ENCODE results near the gene SLC1A3. TPM values are rescaled to one million over a fixed set of nuclear protein-coding genes. Genes with fewer than 3 reads are reported as not detected.

The SLC1A3 gene
- total RNA-seq, 6 donors from 2014 or later, result 22.4 to 235 (median 42.0) TPM

DNA sequence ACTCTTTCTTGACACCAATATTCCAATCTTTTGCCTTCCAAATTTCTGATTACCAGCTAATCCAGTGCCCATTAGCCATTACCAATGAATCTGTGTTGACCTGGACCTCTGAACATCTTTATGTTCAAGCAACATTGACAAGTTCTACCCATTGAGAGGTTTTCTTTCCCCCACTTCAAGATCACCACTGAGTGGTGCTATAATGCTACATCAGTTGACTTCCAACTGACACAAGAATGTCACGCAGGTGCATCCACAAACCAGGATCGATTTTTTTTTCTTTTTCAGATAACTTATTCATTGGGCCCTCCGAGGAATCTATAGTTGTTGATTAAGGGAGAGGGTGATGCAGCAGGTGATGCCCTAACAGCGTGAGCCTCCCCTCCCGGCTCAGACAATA, 102.6 kb downstream of the SLC1A3 start:
- Histone ChIP-seq H3K27me3 (no peaks in the 10 kb centered on the region), H3K27ac (no peak overlapping the region), H3K36me3 (no peaks in the 10 kb centered on the region), H3K4me1 (peaks cover 0 to 2% (median 1%) of the 10 kb centered on the region in 4 donors), H3K9me3 (no peaks in the 10 kb centered on the region), H3K4me3 (no peak overlapping the region)
- no peak for ATAC-seq (ENCODE audit: low FRiP score in 2 of 2)
- TF ChIP-seq EP300 (IDR thresholded peaks at IDR 0.05), result no peak
- TF ChIP-seq POLR2AphosphoS5 (IDR thresholded peaks at IDR 0.05), result no peak
- TF ChIP-seq POLR2A (IDR thresholded peaks at IDR 0.05), result no peak
- TF ChIP-seq, protein P1, sequence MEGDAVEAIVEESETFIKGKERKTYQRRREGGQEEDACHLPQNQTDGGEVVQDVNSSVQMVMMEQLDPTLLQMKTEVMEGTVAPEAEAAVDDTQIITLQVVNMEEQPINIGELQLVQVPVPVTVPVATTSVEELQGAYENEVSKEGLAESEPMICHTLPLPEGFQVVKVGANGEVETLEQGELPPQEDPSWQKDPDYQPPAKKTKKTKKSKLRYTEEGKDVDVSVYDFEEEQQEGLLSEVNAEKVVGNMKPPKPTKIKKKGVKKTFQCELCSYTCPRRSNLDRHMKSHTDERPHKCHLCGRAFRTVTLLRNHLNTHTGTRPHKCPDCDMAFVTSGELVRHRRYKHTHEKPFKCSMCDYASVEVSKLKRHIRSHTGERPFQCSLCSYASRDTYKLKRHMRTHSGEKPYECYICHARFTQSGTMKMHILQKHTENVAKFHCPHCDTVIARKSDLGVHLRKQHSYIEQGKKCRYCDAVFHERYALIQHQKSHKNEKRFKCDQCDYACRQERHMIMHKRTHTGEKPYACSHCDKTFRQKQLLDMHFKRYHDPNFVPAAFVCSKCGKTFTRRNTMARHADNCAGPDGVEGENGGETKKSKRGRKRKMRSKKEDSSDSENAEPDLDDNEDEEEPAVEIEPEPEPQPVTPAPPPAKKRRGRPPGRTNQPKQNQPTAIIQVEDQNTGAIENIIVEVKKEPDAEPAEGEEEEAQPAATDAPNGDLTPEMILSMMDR (IDR thresholded peaks at IDR 0.05), result no peak
- no peak for DNase-seq
- WGBS, 2 donors, result 82 to 87% methylated on average over 5 of the region's 5 CpGs

DNA sequence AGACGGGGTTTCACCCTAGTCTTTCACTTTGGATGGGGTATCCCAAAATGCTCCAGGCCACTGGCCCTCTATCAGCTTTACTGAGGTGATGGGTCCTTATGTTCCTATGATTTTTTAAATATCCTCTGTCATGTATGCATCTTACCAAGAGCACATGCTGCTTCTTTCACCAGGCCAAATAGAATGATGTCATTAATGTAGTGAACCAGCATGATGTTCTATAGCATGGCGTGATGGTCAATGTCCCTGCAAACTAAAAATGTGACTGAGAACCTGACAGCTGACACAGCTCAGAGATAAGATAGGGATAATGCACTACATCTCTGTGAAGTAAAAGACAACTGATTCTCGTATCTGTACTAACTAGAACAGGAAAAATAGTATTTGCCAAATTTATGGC, 103.6 kb downstream of the SLC1A3 start:
- TF ChIP-seq EP300 (IDR thresholded peaks at IDR 0.05) (no peak), POLR2A (IDR thresholded peaks at IDR 0.05) (no peak), POLR2AphosphoS5 (IDR thresholded peaks at IDR 0.05) (no peak)
- TF ChIP-seq, protein P1 (IDR thresholded peaks at IDR 0.05), result no peak

DNA sequence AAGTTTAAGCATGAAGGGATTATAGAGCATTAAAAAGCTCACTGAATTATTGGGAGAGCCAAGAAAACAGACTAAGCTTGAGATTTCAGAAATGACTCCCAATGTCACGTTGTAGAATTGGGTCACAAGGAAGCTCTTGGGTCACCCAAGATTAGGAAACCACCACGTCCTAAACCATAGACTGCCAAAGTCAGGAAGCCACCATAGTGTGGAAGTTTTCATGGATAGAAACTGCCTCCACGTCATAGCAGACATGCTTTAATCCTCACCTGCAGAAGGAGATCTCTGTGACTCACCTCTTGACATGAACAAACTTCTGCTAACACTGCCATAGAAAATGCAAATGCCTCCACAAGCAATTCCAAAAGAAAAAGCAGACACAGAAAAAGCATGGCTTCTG, 106.3 kb downstream of the SLC1A3 start:
- no peak for DNase-seq
- TF ChIP-seq, protein P1 (IDR thresholded peaks at IDR 0.05), result no peak
- TF ChIP-seq EP300 (IDR thresholded peaks at IDR 0.05) (no peak), POLR2A (IDR thresholded peaks at IDR 0.05) (no peak), POLR2AphosphoS5 (IDR thresholded peaks at IDR 0.05) (no peak)
- Histone ChIP-seq H3K4me3 (no peak overlapping the region), H3K36me3 (no peaks in the 10 kb centered on the region), H3K27me3 (no peaks in the 10 kb centered on the region), H3K27ac (no peak overlapping the region), H3K9me3 (no peaks in the 10 kb centered on the region), H3K4me1 (peaks cover 0 to 2% (median 0%) of the 10 kb centered on the region in 4 donors)
- WGBS, 2 donors, result 56 to 78% methylated on average over 3 of the region's 3 CpGs
- ATAC-seq (ENCODE audit: low FRiP score in 2 of 2), result peak in 1 of 2 donors; percentile 48

More for the DNA sequence above, 103.6 kb downstream of the SLC1A3 start:
- Histone ChIP-seq H3K4me1 (peaks cover 0 to 2% (median 0%) of the 10 kb centered on the region in 4 donors), H3K27me3 (no peaks in the 10 kb centered on the region), H3K9me3 (no peaks in the 10 kb centered on the region), H3K36me3 (no peaks in the 10 kb centered on the region), H3K4me3 (no peak overlapping the region), H3K27ac (no peak overlapping the region)
- DNase-seq, result no peak
- ATAC-seq (ENCODE audit: low FRiP score in 2 of 2), result no peak
- WGBS, 2 donors, result 63 to 82% methylated on average over 3 of the region's 3 CpGs

DNA sequence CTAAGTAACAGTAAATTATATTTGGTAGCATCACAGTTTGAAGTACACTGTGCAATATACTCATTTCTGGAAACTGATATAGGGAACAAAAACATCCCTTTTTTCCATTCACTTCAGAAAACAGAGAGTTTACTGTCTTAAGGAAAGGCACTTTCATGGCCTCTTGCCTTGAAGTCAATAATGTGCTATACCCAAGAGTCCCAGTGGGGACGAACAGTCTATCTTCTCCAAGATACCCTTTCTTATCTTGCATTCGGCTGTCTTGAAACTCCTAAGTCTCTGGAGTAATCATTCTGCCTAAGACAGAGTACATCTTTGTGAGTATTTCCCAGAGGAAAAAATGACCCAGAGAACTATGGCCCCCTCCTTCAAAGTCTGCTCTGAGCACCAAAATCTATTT, 107.1 kb downstream of the SLC1A3 start:
- DNase-seq, result no peak
- H3K4me3 ChIP-seq, result no peak overlapping the region
- H3K4me1 ChIP-seq, result peaks cover 0 to 2% (median 0%) of the 10 kb centered on the region in 4 donors
- H3K27ac ChIP-seq, result no peak overlapping the region
- no peaks in the 10 kb centered on the region for H3K27me3 ChIP-seq
- H3K9me3 ChIP-seq, result no peaks in the 10 kb centered on the region
- TF ChIP-seq, protein P1 (IDR thresholded peaks at IDR 0.05), result no peak
- no peak for TF ChIP-seq EP300 (IDR thresholded peaks at IDR 0.05)
- no peak for TF ChIP-seq POLR2AphosphoS5 (IDR thresholded peaks at IDR 0.05)
- no peak for TF ChIP-seq POLR2A (IDR thresholded peaks at IDR 0.05)
- no peak for ATAC-seq (ENCODE audit: low FRiP score in 2 of 2)
- no peaks in the 10 kb centered on the region for H3K36me3 ChIP-seq
- 43 to 59% methylated on average over 2 of the region's 2 CpGs for whole genome bisulfite sequencing, 2 donors

DNA sequence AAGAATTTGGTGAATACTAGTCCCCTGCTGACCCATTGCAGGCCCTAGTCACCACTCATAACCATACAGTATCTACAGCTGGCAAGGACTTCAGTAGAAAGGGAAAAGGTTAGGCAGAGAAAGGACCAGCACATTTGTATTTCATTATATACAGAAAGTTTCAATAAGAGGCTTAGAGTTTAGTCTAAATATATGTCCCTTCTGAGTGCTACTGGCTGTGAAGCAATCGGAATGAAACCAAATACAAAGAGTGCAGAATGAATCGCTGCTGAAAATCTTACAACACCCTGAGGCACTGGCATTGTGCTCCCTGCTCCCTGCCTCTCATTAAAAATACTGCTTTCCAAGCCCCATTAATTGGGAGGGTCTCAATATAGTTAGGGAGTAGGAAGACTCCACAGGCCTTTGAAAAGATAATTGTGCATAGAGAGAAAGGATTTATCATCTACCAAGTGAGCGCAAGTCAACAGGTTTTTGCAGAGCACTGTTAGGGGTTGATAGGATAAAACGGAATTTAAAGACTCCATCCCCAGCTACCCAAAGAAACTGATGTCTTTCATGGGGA, 110.8 kb downstream of the SLC1A3 start:
- no peak for ATAC-seq (ENCODE audit: low FRiP score in 2 of 2)
- Histone ChIP-seq H3K4me3 (no peak overlapping the region), H3K4me1 (peaks cover 0 to 2% (median 0%) of the 10 kb centered on the region in 4 donors), H3K9me3 (no peaks in the 10 kb centered on the region), H3K27ac (no peak overlapping the region), H3K36me3 (no peaks in the 10 kb centered on the region), H3K27me3 (no peaks in the 10 kb centered on the region)
- no peak for DNase-seq
- WGBS, 2 donors, result 92 to 93% methylated on average over 4 of the region's 4 CpGs
- no peak for TF ChIP-seq POLR2AphosphoS5 (IDR thresholded peaks at IDR 0.05)
- TF ChIP-seq EP300 (IDR thresholded peaks at IDR 0.05), result no peak
- no peak for TF ChIP-seq POLR2A (IDR thresholded peaks at IDR 0.05)
- TF ChIP-seq, protein P1 (IDR thresholded peaks at IDR 0.05), result no peak
